Colonic mucosa (tissue), 4 donors: Measurements from ENCODE around the gene PSMB5. TPM values are rescaled to one million over a fixed set of nuclear protein-coding genes. Genes with fewer than 3 reads are reported as not detected.

ENCODE experiments used
- DNase-seq: peaks from one replicate; pipeline ENCODE4 v3.0.0-alpha.2; 2020
- H3K27ac ChIP-seq: fragments of 200-600 bp; one replicate; pipeline ENCODE4 v1.8.0; 2021
- H3K27me3 ChIP-seq: fragments of 200-600 bp; one replicate; pipeline ENCODE4 v1.8.0; 2021
- H3K36me3 ChIP-seq: fragments of 200-600 bp; one replicate; pipeline ENCODE4 v1.8.0; 2021
- H3K4me1 ChIP-seq: fragments of 200-600 bp; one replicate; pipeline ENCODE4 v1.8.0; 2021; ENCODE audit warnings: mild to moderate bottlenecking
- H3K4me3 ChIP-seq: fragments of 200-600 bp; one replicate; pipeline ENCODE4 v1.8.0; 2021
- H3K9ac ChIP-seq, 2 donors: one replicate each; pipeline ENCODE4 v1.7.0; 2013; ENCODE audit warnings: control low read depth in 2 of 2, low read depth in 2 of 2, low read length in 2 of 2
- H3K9me3 ChIP-seq: fragments of 200-600 bp; one replicate; pipeline ENCODE4 v1.8.0; 2021
- CTCF ChIP-seq: fragments of 200-600 bp; IDR thresholded peaks from one replicate; pipeline ENCODE4 v1.8.0; 2022; ENCODE audit warnings: antibody characterized with exemption, mild to moderate bottlenecking
- intact Hi-C: fragments of 100-400 bp; cut with DNase I; formaldehyde crosslinking; loops from one replicate; pipeline ENCODE4 v1.14.1; 2022
- total RNA-seq, 2 donors: library from RNA; stranded (reverse); fragmentation: NEBNext Ultra II Directional in 1 of 2; extraction: Animal tissue kit (Norgen Biotek cat#: 25700) in 1 of 2; gene quantifications; one replicate each; pipeline ENCODE4 v1.2.1, GENCODE V29; 2021
- donor health status: healthy.
- donor health status: DM: no; HTN: no; CAD: no.
- donor health status: DM: no; HTN: no; CAD: no.

PSMB5 gene
- total RNA-seq, 2 donors from 2014 or later: 99.7 to 137 TPM

GRCh38 chr14:22997676-22998323 lies 36.9 kb downstream of the PSMB5 start:
- intact Hi-C loops: loop anchor here (5.0 kb wide), 1 partner anchor 40 kb away; no protein-coding TSS in a partner anchor
- Histone ChIP-seq H3K4me3 (no peak overlapping the region), H3K36me3 (no peaks in the 10 kb centered on the region), H3K27me3 (no peaks in the 10 kb centered on the region), H3K4me1 (no peaks in the 10 kb centered on the region), H3K9ac (no peak overlapping the region), H3K9me3 (no peaks in the 10 kb centered on the region), H3K27ac (no peak overlapping the region)
- TF ChIP-seq CTCF: no peak
- DNase-seq: no peak

- H3K9me3 ChIP-seq: no peaks in the 10 kb centered on the region
- intact Hi-C loops: loop anchor here (5.0 kb wide), 1 partner anchor 40 kb away; no protein-coding TSS in a partner anchor
- TF ChIP-seq CTCF: no peak
- H3K27ac ChIP-seq: no peak overlapping the region
- H3K27me3 ChIP-seq: no peaks in the 10 kb centered on the region
- no peak overlapping the region for H3K9ac ChIP-seq
- H3K4me3 ChIP-seq: no peak overlapping the region
- H3K36me3 ChIP-seq: no peaks in the 10 kb centered on the region
- H3K4me1 ChIP-seq: no peaks in the 10 kb centered on the region
- DNase-seq: no peak
Measured at GRCh38 chr14:22996768-22997654, 37.7 kb downstream of the PSMB5 start.

- Histone ChIP-seq H3K27ac (no peak overlapping the region), H3K4me3 (no peak overlapping the region), H3K4me1 (no peaks in the 10 kb centered on the region), H3K27me3 (no peaks in the 10 kb centered on the region), H3K36me3 (no peaks in the 10 kb centered on the region), H3K9me3 (no peaks in the 10 kb centered on the region), H3K9ac (no peak overlapping the region)
- TF ChIP-seq CTCF: no peak
- intact Hi-C loops: loop anchor here (5.0 kb wide), 1 partner anchor 41 kb away; no protein-coding TSS in a partner anchor
- DNase-seq: no peak
Measured at GRCh38 chr14:22995889-22996625, 38.6 kb downstream of the PSMB5 start.

GRCh38 chr14:22994762-22995275 lies 39.9 kb downstream of the PSMB5 start:
- H3K4me3 ChIP-seq: no peak overlapping the region
- DNase-seq: no peak
- H3K27me3 ChIP-seq: no peaks in the 10 kb centered on the region
- H3K27ac ChIP-seq: no peak overlapping the region
- peak; percentile 31 for TF ChIP-seq CTCF
- H3K9ac ChIP-seq: no peak overlapping the region
- intact Hi-C loops: loop anchor here (5.0 kb wide), 1 partner anchor 42 kb away; no protein-coding TSS in a partner anchor
- H3K4me1 ChIP-seq: no peaks in the 10 kb centered on the region
- no peaks in the 10 kb centered on the region for H3K36me3 ChIP-seq
- no peaks in the 10 kb centered on the region for H3K9me3 ChIP-seq

- DNase-seq: no peak
- H3K4me3 ChIP-seq: no peak overlapping the region
- no peaks in the 10 kb centered on the region for H3K36me3 ChIP-seq
- H3K9me3 ChIP-seq: no peaks in the 10 kb centered on the region
- H3K9ac ChIP-seq: no peak overlapping the region
- no peaks in the 10 kb centered on the region for H3K4me1 ChIP-seq
- H3K27ac ChIP-seq: no peak overlapping the region
- TF ChIP-seq CTCF: no peak
- no peaks in the 10 kb centered on the region for H3K27me3 ChIP-seq
- intact Hi-C loops: no loop called here
Measured at GRCh38 chr14:22993517-22993916, 41.2 kb downstream of the PSMB5 start.
